HG03196 (cell line): Measurements from ENCODE around the gene ERCC6L2.

ENCODE experiments used
- ATAC-seq: cut with Tn5 transposase; IDR thresholded peaks from one replicate; pipeline ENCODE4 v1.9.1; 2021; ENCODE audit not compliant: unreplicated experiment

Gene ERCC6L2

DNA sequence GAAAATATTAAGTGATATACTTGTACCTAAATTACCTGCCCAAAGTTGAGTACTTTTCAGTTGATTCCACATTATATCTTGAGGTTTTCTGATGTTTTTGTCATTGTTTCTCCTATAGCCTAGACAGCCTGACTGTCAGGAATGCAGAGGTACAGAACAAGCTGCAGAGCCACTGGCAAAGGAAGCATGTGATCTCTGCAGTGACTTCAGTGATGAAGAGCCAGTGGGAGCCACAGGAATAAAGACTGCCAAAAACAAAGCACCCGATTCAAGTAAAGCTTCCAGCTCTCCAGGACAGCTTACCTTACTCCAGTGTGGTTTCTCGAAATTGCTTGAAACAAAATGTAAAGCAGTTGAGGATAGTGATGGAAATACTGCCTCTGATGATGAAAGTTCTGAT lies 96.3 kb downstream of the ERCC6L2 start:
- ATAC-seq: no peak

DNA sequence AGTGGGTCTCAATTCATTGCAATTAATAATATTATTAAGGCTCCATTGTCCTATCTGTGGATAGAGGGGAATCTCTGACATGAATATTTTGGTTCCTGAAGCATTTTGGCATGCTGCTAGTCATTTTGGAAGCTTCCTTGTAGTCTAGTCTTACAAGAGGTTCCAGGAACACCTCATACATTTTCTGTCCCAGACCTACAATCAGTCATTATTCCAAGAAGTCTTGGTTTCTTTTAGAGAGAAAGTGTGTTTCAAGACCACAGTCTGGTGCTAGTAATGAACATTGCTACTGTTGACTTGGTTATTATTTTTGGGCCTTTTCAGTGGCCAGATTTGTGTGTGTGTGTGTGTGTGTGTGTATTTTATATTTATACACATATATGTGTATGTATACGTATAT lies 98.9 kb downstream of the ERCC6L2 start:
- no peak for ATAC-seq

DNA sequence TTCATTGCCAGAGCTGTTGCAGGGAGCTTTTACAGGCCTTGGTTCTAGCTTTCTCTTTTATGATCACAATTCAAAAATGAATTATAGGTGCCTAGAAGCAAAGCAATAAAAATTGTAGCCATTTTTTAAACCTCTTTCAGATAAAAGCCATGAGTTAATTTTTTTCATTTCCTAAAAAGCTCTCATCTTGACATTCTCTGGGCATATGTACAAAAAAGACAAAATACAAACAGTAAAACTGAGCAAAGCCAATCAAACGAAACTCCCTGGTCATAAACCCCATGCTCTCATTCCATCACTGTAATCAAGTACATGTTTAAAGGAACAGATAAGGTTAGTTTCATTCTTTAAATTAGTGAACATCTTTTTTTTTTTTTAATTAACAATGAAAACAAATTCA lies 101.9 kb downstream of the ERCC6L2 start:
- ATAC-seq: no peak

DNA sequence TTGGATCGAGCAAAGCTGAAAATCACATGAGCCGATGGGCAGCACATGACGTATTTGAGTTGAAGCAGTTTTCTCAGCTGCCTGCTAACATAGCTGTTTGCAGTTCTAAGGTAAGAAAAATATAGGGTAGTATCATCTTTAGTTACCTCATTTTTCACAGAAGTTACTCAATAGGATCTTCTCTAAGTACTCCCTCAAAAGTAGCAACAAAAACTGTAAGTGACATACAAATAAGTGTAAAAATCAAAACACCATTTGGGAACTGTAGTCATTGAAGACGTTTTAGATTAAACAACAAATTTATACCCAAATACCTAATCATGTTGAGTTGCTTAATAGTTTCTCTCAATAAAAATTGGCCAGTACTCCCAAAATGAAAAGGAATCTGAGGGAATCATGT lies 102.6 kb downstream of the ERCC6L2 start:
- no peak for ATAC-seq

DNA sequence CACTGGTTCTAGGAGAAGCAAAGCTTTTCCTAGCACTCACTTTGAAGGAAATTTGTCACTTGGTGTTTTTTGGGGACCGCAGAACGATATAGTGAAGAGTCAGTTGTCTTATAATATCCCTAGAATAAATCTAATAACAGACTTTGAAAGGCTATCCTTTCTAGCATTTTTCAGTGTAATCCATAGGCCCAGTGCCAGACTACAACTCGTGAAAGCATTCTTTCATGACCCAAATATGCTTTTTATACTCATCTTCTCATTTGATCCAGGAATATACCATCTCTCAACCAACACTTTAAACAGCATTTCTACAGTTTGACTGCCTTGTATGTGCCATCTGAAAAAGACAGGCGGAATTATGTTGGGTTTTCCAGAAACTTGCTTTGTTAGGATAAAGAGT lies 104.0 kb downstream of the ERCC6L2 start:
- no peak for ATAC-seq

DNA sequence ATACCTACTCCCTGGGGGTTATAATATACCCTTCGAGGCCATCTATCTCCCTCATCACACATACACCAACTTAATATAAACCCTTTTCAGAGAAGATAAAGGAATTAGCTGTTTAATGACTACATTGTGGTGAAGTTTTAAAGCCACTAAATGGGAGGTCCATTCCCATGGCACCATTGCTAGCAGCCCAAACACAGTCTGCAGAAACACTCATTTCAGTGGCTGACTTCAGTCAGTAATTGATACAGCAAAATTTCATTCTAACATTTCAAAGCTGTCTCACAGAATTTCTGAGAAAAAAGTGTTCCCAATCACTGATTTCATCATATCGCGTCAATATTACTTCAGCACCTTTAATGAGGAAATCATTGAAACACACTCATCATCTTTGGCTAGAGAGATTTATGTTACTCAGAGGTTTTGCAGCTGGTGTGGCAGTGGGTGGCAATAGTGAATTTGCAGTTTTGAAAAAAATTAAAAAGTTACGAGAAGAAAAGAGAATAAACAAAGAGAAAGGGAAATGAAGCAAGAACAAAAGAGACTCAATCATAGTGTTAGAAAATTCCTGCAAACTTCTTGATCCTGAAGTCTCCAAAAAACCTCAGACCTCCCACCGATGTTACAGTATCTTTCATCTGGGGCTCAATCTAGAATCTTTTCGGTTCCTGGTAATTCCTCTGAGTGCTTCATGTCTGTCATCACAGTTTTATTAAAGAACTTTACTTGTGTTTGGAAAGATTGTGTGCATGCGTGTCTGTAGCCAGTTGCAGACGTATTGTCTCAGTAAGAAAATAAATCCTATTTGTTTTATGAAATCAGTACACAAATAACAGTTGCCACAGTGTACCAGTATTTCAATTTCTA lies 105.0 kb downstream of the ERCC6L2 start:
- no peak for ATAC-seq

DNA sequence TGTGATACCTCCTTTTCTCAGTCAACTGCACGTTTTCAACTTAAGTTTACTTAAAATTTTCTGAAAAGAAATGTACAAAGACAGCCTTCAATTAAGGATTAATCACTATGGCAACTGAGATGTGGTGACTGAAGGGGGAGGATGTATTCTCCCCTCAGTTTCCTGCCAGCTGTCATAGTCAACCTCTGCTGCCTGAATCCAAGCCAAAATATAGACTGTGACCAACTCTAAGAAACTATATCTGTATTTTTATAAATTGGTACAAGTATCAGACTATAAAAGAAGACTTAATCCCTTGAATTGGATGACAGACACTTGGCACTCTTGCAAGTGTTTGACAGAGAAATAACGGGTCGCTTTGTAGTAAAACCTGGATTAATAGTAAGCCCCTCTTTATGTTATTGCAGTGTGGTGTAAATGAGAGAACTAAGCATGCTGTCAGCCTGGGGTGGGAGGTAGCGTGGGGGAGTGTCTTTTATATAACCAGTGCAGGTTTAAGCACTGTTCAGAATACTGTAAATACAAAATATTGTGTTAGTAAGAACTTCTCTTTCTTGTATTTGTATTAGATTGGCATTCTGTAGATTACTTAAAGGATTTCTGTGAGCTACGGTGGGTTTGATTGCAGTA lies 106.4 kb downstream of the ERCC6L2 start:
- ATAC-seq: no peak

DNA sequence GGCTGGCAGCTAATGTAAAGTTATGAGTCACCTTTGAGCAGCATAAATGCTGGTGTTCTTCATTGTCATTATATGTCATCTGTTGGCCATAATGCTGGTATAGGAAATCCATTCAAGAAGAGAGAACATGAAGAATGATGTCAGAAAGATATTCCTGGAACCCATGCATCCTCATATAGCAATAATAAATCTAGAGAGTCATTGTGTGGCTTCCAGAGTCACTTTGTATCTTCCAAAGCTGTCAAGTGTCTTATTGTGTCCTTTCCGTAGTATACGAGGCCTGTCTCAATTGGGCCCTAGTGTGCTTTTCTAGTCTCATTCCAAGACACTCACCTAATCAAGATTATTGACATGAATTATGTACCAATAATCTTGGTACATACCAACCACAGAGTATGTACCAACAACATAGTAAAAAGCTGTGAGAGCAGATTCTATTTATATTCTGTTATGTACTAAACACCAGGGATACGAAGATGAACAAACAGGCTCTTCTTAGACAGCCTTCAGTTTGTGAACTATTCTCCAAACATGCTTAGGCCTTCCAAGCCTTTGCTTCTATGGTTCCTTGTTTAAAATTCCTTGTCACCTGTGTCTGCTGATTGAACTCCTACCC lies 110.1 kb downstream of the ERCC6L2 start:
- ATAC-seq: no peak

DNA sequence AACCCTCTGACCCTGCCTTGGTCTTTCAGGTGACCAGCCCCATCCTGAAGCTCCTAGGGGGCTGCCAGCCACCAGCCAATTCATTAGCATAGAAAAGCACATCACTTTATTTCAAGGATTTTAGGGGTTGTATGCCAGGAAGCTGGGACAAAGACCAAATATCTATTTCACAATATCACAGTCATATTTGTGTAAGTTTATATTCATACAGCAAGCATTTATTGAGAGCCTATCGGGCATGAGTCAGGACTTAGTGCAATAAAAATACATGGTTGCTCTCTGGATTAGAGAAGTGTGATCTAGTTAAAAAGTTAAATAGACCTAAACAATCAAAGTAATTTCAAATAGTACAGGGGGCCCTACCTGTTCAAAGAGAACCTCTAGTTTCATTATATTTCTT lies 113.8 kb downstream of the ERCC6L2 start:
- no peak for ATAC-seq

DNA sequence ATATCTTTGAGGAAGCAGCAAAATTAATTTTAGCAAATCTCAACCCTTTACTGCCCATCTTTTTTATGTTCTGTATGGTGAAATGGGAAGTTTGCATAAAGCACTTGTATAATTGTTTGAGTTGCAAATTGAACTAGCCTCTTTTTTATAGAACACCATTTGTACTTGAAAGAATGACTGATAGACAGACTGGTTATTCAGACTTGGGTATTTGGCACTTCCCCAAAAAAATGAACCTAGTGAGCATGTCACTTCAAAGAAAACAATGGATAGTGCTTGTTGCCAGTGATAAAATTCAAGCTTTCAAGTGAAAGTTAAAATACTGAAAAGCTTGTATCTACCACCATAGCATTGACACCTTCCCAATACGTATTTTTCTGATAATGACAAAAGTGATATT lies 115.8 kb downstream of the ERCC6L2 start:
- no peak for ATAC-seq

DNA sequence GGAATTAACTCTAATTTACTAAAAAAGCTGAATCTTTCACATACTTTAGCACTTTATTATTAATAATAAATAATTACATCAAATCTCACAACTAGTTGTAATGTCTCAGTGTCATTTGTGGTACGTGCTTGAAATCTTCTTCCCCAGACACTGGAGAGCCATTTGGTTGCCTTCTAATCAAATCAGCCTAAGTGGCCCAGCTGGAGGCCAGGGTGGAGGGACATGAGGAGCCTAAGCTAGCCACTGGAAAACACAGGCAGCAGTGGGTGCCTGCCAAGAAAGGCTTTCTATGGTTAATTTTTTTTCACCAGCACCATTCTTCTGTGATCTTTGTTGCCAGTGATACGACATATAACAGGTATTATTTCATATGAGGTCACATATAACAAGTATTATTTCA lies 117.0 kb downstream of the ERCC6L2 start:
- ATAC-seq: no peak

DNA sequence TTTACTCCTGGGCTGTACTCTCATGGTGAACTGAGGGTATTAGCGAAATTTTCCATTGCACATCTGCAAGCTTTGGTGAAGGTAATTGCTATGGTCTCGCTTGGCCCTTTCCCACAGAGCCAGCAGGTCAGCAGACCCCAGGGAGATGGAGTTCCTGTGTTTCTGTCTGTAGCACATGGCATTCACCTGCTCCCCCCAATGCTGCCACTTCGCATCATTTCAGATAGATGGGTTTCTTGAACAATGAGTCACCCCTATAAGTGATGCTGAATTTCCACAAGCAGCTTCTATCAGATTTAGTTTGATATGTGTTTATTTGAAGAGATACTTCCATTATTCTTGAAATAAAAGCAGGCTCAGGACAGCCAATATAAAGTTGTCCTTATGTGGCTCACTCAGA lies 117.8 kb downstream of the ERCC6L2 start:
- no peak for ATAC-seq

DNA sequence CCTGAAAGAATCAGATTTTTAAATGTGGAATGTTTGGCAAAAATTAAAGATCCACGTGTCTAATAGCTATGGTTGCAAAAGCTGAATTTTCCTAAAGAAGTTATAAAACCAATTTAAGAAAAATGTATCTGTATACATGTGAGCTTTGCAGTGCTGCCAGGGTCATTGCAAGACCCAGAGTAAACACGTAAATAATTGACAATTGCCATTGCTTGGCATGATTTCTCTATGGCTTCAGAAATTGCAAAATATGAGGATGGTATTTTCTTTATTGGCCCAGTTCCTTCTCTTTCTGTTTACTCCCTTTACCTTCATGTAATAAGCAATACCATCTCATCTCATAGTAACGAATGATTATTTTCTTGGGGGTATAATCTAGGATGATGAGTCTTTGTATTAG lies 123.9 kb downstream of the ERCC6L2 start:
- ATAC-seq: no peak

DNA sequence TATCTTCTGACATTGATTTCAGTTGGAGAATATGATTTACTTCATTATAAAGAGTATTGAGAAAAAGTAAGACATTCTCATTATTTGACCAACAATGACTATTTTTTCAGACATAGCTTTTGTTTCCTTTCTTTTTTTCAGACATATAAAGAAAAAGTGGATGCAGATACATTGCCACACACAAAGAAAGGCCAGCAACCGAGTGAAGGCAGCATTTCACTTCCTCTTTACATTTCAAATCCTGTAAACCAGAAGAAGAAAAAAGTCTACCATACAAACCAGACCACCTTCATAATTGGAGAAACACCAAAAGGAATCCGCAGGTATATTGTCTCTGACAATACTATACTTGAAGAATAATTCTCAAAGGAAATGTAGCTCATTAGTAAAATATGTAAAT lies 128.9 kb downstream of the ERCC6L2 start:
- ATAC-seq: no peak

DNA sequence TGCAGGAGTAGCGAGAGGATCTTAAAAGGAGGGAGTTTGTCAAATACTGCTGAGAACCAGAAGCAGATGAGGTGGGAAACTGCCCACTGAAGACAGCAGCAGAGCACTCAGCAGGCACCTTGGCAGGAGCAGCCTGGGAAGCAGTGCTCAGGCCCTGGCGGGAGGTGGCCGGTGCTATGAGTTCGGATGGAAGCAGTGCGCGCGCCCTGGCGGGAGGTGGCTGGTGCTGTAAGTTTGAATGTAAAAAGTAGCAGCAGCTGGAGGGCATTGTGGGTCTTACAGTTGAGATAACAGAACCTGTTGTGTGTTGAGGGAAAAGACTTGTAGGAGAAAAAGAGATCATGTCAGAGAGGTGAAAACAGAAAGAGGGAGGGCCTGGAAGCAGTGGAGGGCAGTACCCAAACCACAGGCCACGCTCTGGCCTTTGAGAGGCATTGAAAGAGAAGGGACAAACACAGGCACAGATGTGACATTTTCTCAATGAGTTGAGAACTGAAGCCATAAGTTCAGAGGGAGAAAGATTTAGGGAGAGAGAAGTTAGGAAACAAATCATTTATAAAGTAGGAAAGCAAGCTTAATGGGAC lies 130.9 kb downstream of the ERCC6L2 start:
- ATAC-seq: no peak

DNA sequence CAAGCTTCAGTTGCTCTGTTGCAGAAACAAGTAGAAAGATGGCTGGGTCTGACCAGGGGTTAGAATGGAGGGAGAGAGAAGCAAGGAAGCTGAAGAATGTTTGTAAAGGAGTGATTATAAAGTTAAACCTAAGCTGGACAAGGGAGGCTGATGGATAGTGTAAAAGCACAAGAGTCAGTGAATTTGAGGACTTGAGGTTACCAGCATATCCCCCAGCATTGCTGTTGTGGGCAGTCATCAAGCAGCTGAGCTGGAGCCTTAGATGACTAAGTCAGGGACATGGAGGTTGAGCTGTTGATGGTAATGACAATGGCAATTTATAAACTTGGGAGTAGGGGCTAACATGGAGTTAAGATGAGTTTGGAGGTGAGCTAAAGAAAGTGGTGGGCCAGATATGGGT lies 131.5 kb downstream of the ERCC6L2 start:
- no peak for ATAC-seq

DNA sequence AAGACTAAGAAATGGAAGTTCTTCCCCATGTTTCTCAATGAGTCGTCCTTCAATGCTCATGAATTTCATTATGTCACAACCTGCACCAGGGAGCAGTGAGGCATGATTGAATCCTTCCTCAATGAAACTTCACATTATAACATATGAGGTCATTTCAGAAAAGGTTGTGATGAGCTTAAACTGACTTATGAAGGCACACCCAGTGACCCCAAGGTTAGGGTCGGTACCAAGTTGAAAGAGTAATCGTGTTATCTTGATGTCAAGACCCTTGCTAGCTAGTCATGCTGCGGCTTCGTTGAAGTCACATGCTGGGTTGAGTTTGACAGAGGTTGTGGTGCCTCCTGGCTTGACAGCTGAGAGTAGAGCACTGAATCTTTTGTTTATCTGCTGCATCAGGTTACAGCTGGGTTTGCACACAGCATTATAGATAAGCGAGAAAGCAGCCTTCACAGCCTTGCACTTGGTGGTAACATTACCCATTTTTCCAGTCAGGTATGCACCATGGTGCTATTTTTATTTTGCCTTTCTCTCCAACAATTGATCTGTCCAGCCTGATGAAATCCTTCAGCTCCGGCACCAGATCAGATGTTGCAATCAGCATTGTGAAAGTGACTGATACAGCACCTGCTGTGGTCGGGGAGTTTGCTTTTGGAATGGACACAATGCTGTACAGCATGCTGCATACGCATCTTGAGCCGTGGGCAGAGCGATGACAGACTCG lies 133.2 kb downstream of the ERCC6L2 start:
- no peak for ATAC-seq

DNA sequence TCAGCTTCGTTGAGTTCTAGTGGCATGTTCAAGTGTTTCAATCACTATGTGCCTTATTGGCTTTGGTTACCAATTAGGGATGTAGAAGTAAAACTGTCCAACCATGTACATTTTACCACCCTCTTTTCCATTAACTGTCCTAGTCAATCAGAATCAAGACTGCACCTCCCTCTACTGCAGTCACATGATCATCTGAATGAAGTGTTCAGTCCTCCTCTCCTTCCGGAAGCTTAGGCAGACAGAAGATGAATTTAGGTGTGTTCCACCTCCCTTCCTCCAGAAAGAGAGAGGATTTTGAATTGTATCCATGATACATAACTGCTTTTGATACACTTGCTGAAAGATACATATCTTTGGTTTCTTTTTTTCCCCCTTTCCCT lies 133.7 kb downstream of the ERCC6L2 start:
- no peak for ATAC-seq

DNA sequence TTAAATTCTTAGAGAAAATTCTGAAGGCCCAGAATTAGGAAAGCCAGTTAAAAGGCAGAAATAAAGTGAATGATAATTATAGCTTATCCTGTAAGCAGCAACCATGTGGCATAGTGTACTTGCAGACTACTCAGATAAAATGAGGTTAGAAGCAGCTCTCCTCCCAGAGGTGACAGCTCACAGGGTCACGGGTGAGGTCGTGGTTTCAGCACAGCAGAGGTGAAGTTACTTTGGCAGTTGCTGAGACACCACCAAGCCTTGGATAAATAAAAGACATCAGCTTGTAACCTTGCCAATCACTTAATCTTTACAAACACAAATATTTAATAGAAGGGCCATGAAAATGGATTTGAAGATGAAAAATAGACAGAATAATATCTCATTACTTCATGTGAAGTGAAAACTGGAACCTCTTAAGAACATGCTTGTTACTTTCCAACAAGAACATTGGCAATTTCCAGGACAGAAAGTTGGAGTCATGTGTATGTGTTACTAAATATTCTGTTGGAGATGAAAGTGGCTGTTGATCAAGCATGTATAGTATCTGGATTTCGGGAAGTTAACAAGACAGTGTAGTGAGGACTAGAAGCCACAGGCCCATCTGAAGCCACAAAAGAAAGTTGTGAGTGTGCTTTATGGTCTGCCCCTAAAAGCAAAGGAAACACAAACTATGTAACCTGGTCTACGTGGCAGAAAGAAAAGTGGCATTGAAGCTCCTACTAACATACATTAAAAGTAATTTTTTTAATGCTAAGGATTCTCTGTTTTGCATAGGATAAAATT lies 134.4 kb downstream of the ERCC6L2 start:
- no peak for ATAC-seq

DNA sequence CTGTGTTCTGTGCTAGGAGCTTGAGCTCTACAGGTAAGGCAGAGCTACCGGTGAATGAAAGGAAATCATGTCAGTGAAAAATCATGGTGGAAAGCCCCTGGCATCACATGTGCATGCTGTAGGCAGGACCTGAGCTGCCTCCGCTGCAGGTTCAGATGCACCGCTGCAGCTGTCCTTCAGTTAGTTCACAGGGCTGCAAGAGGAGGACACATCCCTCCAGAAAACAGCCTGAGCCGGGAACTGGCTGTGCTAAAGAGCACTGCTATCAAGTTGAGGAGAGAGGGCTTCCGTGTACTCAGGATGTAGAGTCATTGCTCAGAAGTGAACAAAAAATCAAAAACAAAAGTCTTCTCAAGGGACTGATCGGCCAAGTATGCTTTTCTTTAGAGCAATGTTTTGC lies 138.6 kb downstream of the ERCC6L2 start:
- ATAC-seq: no peak
